Nephron (organoid): Measurements from ENCODE around the gene GPRIN2.
A peak's percentile ranks its signal among the peaks of the same experiment; 100 is the strongest.
"Not testable (repeated sequence)": the region's sequence is repeated elsewhere in the genome, so short reads cannot be mapped to it uniquely, and the experiment has no call there.

Experiments used
- H3K27ac Mint-ChIP-seq, 3 experiments: 2 replicates each; pipeline ENCODE4 v1.8.0; 2020; ENCODE audit warnings: mixed read lengths in 3 of 3, mild to moderate bottlenecking in 2 of 3, moderate library complexity in 1 of 3
- H3K27me3 Mint-ChIP-seq: 2 replicates; pipeline ENCODE4 v1.8.0; 2021; ENCODE audit warnings: low read depth, mild to moderate bottlenecking, moderate library complexity, mixed read lengths
- H3K36me3 Mint-ChIP-seq: 2 replicates; pipeline ENCODE4 v1.8.0; 2020; ENCODE audit warnings: low read depth, mixed read lengths
- H3K4me1 Mint-ChIP-seq: 2 replicates; pipeline ENCODE4 v1.8.0; 2020; ENCODE audit warnings: mixed read lengths
- H3K4me3 Mint-ChIP-seq, 3 experiments: 2 replicates each; pipeline ENCODE4 v1.8.0; 2020; ENCODE audit warnings: mild to moderate bottlenecking in 3 of 3, mixed read lengths in 3 of 3, moderate library complexity in 2 of 3
- H3K9me3 Mint-ChIP-seq: 2 replicates; pipeline ENCODE4 v1.8.0; 2020; ENCODE audit warnings: mixed read lengths
- TF ChIP-seq, protein P1 (sequence below), 3 experiments: fragments of 200-600 bp; sonication (generic); IDR thresholded peaks; one replicate each; pipeline ENCODE4 v1.5.0; 2021; ENCODE audit warnings: antibody characterized with exemption in 3 of 3; ENCODE audit not compliant: unreplicated experiment in 3 of 3

The GPRIN2 gene

DNA sequence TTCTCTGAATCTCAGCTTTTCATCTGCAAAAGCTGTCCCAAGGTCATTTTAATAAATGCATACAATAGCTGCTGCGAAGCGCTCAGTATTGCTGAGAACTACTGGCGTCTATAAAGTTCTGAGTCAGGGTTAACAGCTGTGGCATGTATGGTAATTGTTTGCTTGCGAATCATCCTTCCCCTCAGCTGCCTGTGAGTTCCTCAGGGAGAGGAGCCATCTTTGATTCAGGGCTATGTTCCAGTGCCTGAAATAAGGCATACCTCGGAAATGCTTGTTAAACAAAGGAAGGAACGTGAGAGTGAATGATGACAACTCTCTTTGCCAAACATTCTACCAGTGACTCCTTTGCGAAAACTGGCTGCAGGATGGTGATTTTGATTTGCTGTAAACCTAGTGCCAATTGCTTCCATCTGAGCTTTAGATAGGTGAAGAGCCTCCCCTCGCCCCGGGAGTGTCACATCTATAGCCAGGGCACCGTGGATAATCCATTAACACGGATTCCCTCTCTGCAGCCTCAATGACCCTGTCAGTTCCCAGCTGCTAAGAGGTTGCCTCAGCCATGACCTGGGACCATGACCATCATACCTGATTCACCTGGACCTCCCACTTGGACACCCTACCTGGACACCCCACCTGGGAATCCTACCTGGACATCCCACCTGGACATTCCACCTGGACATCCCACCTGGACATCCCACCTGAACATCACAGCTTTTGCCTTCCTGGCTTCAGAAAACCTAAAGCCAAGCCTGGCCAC is 39.6 kb downstream of the GPRIN2 start:
- H3K27me3 Mint-ChIP-seq: peaks cover 10% of the 10 kb centered on the region
- H3K4me3 Mint-ChIP-seq: no peak overlapping the region
- H3K27ac Mint-ChIP-seq: peak overlapping the region in 1 of 3 experiments; percentile 4
- H3K9me3 Mint-ChIP-seq: no peaks in the 10 kb centered on the region
- H3K4me1 Mint-ChIP-seq: peaks cover 5% of the 10 kb centered on the region
- TF ChIP-seq, protein P1, sequence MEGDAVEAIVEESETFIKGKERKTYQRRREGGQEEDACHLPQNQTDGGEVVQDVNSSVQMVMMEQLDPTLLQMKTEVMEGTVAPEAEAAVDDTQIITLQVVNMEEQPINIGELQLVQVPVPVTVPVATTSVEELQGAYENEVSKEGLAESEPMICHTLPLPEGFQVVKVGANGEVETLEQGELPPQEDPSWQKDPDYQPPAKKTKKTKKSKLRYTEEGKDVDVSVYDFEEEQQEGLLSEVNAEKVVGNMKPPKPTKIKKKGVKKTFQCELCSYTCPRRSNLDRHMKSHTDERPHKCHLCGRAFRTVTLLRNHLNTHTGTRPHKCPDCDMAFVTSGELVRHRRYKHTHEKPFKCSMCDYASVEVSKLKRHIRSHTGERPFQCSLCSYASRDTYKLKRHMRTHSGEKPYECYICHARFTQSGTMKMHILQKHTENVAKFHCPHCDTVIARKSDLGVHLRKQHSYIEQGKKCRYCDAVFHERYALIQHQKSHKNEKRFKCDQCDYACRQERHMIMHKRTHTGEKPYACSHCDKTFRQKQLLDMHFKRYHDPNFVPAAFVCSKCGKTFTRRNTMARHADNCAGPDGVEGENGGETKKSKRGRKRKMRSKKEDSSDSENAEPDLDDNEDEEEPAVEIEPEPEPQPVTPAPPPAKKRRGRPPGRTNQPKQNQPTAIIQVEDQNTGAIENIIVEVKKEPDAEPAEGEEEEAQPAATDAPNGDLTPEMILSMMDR (IDR thresholded peaks at IDR 0.05; ENCODE audit: unreplicated experiment in 3 of 3): no peak
- H3K36me3 Mint-ChIP-seq: no peaks in the 10 kb centered on the region

DNA sequence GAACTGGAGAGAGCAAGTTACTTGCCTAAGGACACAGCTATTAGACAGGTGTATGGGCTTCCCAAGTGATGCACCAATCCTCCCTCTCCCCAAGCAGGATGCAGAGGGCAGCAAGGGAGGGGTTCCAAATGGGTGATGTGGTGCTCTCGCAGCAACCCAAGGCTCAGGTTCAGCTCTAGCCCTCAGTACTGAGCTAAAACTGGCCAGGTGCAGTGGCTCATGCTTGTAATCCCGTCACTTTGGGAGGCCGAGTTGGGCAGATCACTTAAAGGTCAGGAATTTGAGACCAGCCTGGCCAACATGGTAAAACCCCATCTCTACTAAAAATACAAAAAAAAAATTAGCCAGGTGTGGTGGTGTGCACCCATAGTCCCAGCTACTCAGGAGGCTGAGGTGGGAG is 40.7 kb downstream of the GPRIN2 start:
- TF ChIP-seq, protein P1 (IDR thresholded peaks at IDR 0.05; ENCODE audit: unreplicated experiment in 3 of 3): no peak
- Mint-ChIP-seq H3K27me3 (peaks cover 10% of the 10 kb centered on the region), H3K36me3 (no peaks in the 10 kb centered on the region), H3K27ac (no peak overlapping the region), H3K4me1 (peaks cover 5% of the 10 kb centered on the region), H3K9me3 (no peaks in the 10 kb centered on the region), H3K4me3 (no peak overlapping the region)

DNA sequence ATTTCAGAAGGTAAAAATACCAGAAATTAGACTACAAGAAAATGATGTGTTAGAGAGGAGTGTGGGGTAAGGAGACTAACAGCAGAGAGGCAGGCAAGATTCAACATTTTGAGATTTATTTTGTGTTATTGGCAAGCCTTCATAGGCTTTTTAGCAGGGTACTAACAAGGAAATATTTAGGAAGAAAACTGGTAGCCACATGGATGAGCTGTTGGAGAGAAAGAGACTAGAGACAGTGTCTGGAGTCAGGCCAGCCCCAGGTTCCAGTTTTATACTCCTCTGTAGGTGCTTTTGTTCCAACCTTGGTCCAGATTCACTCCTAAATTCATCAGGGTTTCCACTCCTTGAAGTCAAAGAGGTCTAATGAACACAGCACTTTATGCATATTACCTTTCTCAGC is 41.1 kb downstream of the GPRIN2 start:
- Mint-ChIP-seq H3K9me3 (no peaks in the 10 kb centered on the region), H3K27ac (no peak overlapping the region), H3K4me1 (peaks cover 5% of the 10 kb centered on the region), H3K36me3 (no peaks in the 10 kb centered on the region), H3K4me3 (no peak overlapping the region), H3K27me3 (peaks cover 10% of the 10 kb centered on the region)
- TF ChIP-seq, protein P1 (IDR thresholded peaks at IDR 0.05; ENCODE audit: unreplicated experiment in 3 of 3): no peak

DNA sequence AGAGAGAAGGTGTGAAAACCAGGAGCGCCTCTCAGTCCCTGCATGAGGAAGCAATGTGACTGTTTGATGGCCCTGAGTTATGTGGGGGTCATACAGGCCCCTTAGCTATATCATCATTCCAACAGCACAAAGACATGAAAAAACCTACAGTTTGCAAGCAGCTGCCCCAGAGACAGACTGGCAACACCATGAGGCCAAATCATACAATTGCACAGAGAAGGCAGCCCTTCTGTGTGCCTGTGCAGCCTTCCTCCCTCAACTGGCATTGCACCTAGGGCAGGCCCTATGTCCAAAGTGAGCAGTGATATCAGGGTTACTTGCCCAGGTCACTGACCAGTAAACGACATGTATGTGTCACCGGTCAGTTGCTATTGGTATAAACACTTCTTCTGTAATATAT is 41.6 kb downstream of the GPRIN2 start:
- Mint-ChIP-seq H3K4me1 (peaks cover 5% of the 10 kb centered on the region), H3K4me3 (no peak overlapping the region), H3K9me3 (no peaks in the 10 kb centered on the region), H3K36me3 (no peaks in the 10 kb centered on the region), H3K27me3 (peaks cover 10% of the 10 kb centered on the region), H3K27ac (no peak overlapping the region)
- TF ChIP-seq, protein P1 (IDR thresholded peaks at IDR 0.05; ENCODE audit: unreplicated experiment in 3 of 3): no peak

DNA sequence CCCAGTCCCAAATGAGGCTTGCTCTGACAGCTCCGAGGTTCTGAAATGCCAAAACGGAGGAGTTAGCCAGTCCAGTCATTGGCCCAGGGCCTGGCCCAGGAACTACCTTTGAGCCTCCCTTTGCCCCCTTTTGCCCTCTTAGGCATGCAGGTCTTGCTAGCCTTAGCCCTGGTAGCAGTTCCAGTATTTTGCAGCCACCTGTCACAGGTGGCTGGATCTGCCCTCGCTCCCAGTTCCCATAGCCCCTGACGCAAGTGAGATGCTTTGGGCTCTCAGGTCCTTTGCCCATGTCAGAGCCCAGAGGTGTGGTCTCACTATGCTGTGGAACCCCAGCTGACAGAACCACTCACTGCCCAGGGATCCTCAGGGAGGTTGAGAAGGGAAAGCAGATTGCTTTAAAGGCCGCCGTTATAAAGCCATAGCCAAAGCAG is 42.0 kb downstream of the GPRIN2 start:
- no peak overlapping the region for H3K4me3 Mint-ChIP-seq
- no peak overlapping the region for H3K27ac Mint-ChIP-seq
- peaks cover 10% of the 10 kb centered on the region for H3K27me3 Mint-ChIP-seq
- TF ChIP-seq, protein P1 (IDR thresholded peaks at IDR 0.05; ENCODE audit: unreplicated experiment in 3 of 3): no peak
- no peaks in the 10 kb centered on the region for H3K9me3 Mint-ChIP-seq
- no peaks in the 10 kb centered on the region for H3K36me3 Mint-ChIP-seq
- H3K4me1 Mint-ChIP-seq: peaks cover 5% of the 10 kb centered on the region

DNA sequence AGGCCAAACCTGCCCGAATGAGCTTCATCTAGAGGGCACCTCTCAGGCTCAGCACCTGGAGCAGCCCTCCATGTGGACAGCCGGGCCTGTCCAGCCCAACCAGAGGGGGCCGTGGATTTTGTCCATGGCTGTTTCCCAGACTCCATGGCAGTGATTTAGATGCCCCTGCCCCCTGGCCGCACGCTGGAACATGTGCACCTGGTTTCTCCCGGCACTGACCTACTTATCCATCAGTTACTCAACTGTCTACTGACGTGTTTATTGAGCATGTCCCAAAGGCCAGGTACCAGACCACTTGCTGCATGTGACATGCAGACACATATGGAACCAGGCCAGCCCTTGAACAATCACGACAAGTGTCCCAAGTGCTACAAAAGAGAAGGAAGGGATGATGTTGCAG is 43.1 kb downstream of the GPRIN2 start:
- not testable (repeated sequence) for H3K27ac Mint-ChIP-seq, H3K4me3 Mint-ChIP-seq, H3K36me3 Mint-ChIP-seq, H3K4me1 Mint-ChIP-seq, H3K9me3 Mint-ChIP-seq
- peaks cover 10% of the 10 kb centered on the region for H3K27me3 Mint-ChIP-seq

DNA sequence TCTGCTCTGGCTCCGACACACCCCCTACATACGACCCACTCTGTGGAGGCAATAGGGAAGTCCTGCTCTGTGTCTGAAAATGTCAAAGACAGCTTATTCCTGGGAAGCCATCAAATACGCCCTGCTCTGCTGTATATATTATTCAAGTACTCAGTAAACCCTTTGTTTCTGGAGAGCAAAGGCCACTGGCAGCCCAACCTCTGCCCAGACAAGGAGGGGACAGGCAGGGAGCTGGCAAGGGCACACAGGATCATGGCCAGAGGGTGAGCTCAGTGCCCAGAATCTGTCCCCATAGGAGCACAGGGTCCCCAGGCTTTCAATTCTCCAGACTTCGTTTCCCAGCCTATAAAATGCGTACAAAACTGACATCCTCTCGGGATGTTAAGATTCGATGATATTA is 43.7 kb downstream of the GPRIN2 start:
- H3K36me3 Mint-ChIP-seq, H3K4me3 Mint-ChIP-seq, H3K27ac Mint-ChIP-seq, H3K4me1 Mint-ChIP-seq, H3K9me3 Mint-ChIP-seq: not testable (repeated sequence)
- H3K27me3 Mint-ChIP-seq: peaks cover 10% of the 10 kb centered on the region

DNA sequence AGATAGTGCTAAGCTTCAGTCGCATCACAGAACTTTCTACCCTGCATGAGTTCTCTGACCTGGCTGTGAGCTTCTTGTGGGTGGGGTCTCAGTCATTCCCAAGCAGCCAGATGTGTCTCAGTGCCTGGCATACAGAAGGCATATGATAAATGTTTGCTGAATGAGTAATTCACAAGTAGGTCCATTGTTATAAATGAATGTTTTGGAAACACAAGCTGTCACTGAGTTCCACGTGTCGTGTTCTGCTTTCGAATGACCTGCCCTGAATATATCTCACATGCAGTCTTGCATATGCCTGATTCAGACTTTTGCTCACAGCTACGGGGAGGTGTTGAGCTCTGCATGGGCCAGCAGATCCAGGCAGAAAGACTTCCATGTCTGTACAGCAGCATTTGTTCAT is 44.5 kb downstream of the GPRIN2 start:
- H3K27ac Mint-ChIP-seq, H3K36me3 Mint-ChIP-seq, H3K4me3 Mint-ChIP-seq, H3K9me3 Mint-ChIP-seq, H3K4me1 Mint-ChIP-seq, H3K27me3 Mint-ChIP-seq: not testable (repeated sequence)
